Skin epidermis (tissue), 12 donors: ENCODE data around the gene WWOX.

Source experiments
- H3K27ac ChIP-seq, 21 experiments: fragments of 200-600 bp; sonication (generic) in 11 of 21; one replicate each; pipeline ENCODE4 v1.5.0; 2020; ENCODE audit warnings: mild to moderate bottlenecking in 3 of 21, inconsistent platforms in 2 of 21, moderate library complexity in 2 of 21
- H3K4me3 ChIP-seq, 7 experiments: fragments of 200-600 bp; sonication (generic) in 2 of 7; one replicate each; pipeline ENCODE4 v1.5.0; 2020; ENCODE audit warnings: inconsistent platforms in 2 of 7, mild to moderate bottlenecking in 2 of 7, moderate library complexity in 1 of 7

The WWOX gene

DNA sequence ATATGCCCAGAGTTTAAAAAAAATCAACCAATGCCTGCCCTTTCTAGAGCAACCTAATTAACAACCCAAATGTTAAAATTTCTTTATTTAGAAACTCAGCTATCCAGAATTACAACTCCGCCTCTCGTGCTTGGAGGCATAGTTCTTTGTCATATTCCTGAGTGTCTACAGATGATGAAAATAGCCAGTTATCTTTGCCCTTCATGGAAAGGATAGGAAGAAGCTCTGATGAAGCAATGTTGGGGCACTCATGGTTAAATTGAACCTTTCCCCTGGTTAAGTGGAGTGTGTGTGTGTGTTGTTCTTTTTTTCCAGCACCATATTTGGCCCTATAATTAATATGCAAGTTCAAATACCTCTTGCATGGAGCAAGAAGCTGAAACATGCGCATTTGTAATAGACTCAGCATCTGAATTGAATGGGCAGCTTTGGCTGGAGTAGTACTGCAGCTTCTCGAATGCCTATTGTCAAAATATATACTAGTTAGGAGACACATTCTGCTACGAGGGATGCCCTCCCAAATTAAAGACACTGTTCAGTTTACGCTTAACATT, 506.2 kb downstream of the WWOX start:
- Histone ChIP-seq H3K27ac (no peak overlapping the region), H3K4me3 (no peak overlapping the region)

DNA sequence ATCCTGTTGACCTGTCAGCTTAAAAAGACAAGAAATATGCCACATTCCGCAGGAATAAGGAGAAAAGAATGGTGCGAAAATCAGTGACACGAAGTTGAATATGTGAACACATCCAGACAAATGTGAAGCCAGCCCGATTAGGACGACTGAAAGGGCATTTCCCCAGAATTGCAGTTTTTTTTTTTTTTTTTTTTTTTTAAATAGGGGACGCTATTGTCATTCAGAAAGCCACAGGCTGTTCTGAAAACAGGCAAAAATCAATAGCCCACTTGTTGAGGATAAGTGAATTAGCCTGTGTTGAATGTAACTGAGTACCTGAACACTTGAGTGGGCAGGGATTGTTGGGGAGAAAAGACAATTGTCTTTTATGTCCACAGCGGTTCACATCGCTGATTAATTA, 507.1 kb downstream of the WWOX start:
- H3K27ac ChIP-seq, result no peak overlapping the region
- H3K4me3 ChIP-seq, result no peak overlapping the region

GRCh38 chr16:78607022-78607421, 507.6 kb downstream of the WWOX start:
- no peak overlapping the region for H3K27ac ChIP-seq
- H3K4me3 ChIP-seq, result no peak overlapping the region

GRCh38 chr16:78607465-78607864, 508.0 kb downstream of the WWOX start:
- no peak overlapping the region for H3K27ac ChIP-seq

DNA sequence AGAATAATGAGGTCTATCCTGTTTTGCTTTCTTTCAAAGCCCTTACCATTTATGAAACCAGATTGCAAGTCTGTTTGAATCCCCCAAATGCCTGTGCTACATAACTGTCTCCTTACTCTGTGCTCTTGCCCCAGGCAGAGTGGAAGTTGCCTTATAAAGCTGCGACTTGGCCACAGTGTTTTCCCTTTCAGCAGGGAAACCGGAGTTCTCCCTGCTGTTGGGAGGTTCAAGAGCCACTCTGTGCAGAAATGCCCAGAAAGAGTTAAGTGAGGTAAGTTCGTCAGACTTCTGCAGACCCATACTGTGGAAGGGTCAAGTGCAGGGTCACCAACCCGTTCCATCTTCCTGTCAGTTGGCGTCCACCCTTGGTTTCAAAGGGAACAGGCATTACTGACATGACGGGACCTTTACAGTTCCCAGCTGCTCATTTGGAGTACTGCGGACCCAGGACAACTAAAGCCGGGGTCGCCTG, 508.9 kb downstream of the WWOX start:
- Histone ChIP-seq H3K4me3 (no peak overlapping the region), H3K27ac (no peak overlapping the region)

More at GRCh38 chr16:78607465-78607864, 508.0 kb downstream of the WWOX start:
- no peak overlapping the region for H3K4me3 ChIP-seq

DNA sequence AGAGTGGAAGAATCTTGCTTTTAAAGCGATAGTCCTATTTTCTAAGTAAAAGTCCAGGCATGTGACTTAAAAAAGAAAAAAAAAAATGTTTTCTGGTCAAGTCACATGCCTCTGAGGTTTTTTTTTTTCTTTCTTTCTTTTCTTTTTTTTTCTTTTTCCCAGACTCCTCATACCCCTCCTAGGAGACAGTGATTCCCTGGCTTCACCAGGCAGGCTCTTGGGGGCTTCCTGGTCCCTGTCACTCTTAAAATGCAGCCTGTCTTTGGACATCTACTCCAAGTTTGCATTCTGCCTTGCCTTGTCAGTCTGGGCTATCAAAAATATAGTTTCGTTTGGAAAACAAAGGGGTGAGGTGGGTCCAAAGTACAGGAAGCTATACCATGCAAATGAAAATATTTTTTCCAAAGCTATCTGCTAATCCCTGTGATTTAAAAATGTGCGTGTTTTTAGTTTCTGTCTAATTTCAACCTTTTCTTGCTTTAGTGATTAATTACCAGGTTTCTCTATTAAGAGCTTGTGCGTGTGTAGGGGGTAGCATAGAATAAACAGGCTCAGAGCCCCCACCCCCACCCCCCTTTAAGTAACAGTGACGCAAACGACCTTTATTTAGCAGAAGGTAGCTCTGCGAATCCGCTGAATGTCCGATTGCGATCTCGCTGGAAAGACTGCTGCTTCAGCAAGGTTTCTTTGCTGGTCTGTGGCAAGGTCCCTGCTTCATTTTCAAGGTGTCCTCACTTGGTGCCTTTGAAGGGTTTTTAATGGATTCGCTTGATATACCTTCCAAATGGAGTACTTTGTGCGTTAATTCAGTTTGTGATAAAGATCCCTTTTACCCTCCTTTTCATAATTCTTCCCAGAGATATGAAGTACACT, 510.2 kb downstream of the WWOX start:
- H3K4me3 ChIP-seq, result no peak overlapping the region
- no peak overlapping the region for H3K27ac ChIP-seq

GRCh38 chr16:78611318-78611717, 511.9 kb downstream of the WWOX start:
- H3K27ac ChIP-seq, result no peak overlapping the region

DNA sequence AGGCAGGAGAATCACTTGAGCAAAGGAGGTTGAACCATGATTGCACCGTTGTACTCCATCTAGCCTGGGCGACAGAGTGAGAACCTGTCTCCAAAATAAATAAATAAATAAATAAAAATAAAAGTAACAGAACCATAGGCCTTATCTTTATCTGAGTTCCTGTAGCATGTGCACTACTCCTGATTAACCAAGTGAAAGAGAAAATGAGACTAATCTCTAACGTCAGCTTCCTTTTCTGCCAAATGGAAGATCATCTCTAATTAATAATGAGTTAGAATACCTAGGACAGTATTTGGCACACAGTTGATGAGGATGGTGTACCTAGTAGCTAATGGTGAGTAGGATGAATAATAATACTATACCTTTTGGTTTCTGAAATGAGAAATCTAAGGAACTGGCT, 520.4 kb downstream of the WWOX start:
- no peak overlapping the region for H3K27ac ChIP-seq
- no peak overlapping the region for H3K4me3 ChIP-seq

More at GRCh38 chr16:78611318-78611717, 511.9 kb downstream of the WWOX start:
- H3K4me3 ChIP-seq, result no peak overlapping the region

DNA sequence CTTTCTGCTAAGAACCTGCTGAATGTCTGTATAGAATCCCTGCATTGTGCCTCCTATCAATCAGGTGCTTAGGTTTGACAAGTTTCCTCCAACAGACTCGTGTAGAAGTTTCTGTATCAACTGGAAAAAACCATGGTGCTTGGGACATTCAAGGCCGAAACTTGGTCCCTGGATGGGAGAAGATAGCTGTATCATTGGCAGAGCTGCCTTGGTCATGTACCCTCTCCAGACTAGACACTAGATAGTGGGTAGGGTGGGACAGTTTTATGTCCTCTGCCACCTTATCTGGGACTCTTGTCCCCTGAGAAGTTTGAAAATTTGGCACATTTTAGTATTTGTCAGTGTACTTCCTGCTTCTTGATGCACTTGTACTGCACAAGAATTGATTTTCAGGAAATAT, 520.8 kb downstream of the WWOX start:
- no peak overlapping the region for H3K27ac ChIP-seq
- H3K4me3 ChIP-seq, result no peak overlapping the region

DNA sequence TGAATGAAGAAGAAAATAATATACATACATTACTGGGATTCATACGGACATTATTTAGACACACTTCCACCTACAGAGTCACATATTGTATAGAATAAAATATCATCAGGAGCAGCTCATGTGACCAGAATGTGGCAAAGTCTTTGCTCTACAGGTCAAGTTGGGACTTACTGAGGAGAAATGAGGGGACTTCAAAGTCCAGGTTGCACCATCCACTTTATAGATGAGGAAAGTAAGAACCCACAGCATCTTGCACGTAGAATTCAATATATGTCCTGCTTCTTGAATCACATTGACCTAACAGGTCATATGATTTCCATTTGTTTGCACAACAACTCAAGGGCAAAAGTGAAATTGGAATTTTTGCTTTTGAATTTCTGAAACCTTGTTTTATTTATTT, 524.3 kb downstream of the WWOX start:
- H3K27ac ChIP-seq, result no peak overlapping the region
- no peak overlapping the region for H3K4me3 ChIP-seq

- Histone ChIP-seq H3K27ac (no peak overlapping the region), H3K4me3 (no peak overlapping the region)
Measured at GRCh38 chr16:78624366-78624765, 524.9 kb downstream of the WWOX start.

GRCh38 chr16:78628461-78629045, 529.1 kb downstream of the WWOX start:
- Histone ChIP-seq H3K4me3 (no peak overlapping the region), H3K27ac (peak overlapping the region in 2 of 21 experiments; percentile 8 to 32)

DNA sequence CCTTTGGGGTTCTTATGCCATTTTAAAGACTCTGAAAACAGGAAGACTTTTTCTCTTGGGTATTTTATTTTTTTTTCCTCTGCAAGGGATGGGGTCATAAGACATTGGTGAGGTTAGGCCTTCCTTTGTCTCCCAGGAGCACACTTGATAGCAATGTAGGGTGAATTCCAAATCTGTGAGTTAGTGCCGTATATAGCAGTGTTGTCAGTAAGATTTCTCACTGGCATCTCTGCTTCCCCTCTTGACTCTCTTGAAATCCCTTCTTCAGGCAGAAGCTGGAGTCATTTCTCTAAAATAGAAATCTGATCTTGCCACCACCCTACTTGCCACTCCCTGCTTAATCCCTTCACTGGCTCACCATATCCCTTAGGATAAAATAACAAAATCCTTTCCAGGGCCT, 529.7 kb downstream of the WWOX start:
- H3K27ac ChIP-seq, result peak overlapping the region in 1 of 21 experiments; percentile 32

DNA sequence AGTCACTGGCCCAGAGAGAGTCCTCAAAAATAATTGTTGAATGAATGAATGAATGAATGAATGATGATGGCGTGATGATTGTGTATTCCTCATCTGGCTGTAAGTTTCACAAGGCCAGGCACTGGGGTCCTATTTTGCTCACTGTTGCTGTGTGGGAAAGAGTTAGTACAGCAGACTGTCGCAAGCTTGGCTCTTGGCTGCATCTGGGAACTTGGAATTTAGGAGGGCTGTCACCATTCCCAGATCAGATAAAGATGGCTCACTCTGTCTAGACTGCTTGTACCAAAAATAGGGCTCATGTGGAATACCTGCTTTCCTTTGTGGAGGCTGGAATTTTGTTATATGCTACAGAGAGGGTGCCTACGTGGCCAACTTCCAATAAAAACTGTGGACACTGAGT, 530.6 kb downstream of the WWOX start:
- H3K27ac ChIP-seq, result no peak overlapping the region
- no peak overlapping the region for H3K4me3 ChIP-seq

More for the DNA sequence above, 529.7 kb downstream of the WWOX start:
- H3K4me3 ChIP-seq, result no peak overlapping the region

DNA sequence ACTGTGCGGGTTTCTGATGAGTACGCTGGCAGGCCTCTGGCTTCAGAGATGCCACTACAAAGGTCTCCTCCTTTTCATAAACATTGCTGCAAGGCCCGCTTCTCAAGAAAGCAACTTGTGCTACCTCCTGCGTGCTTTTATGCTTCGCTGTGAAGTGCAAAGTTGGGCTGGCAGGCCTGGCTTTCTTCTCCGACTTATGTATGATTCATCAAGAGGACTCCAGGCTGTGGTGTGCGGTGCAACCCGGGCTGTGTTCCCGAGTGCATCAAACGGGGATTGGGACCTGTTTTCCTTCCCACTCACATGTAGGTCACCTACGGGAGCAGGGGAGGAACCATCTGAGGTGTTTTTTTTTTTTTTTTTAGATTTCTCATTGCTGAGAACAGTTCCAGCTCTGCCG, 534.1 kb downstream of the WWOX start:
- H3K4me3 ChIP-seq, result no peak overlapping the region

GRCh38 chr16:78635807-78636206, 536.4 kb downstream of the WWOX start:
- H3K4me3 ChIP-seq, result no peak overlapping the region
- no peak overlapping the region for H3K27ac ChIP-seq

More for the DNA sequence above, 534.1 kb downstream of the WWOX start:
- H3K27ac ChIP-seq, result no peak overlapping the region

- Histone ChIP-seq H3K27ac (no peak overlapping the region), H3K4me3 (no peak overlapping the region)
Measured at GRCh38 chr16:78638371-78638770, 538.9 kb downstream of the WWOX start.

DNA sequence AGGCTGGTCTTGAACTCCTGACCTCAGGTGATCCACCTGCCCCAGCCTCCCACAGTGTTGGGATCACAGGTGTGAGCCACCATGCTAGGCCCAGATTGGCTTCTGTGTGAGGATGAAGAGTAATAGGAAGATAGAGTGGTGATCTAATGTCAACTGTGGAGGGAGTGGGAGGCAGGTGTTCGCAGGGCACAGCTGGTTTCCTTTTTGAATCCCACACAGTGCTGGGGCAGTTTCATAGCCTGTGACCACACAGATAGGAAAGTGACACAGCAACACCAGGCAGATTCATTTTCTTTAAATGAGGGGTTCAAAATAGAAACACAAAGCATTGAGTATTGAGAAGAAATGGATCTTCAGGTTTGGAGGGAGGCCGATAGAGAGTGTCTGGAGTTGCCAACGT, 540.3 kb downstream of the WWOX start:
- Histone ChIP-seq H3K4me3 (no peak overlapping the region), H3K27ac (no peak overlapping the region)

DNA sequence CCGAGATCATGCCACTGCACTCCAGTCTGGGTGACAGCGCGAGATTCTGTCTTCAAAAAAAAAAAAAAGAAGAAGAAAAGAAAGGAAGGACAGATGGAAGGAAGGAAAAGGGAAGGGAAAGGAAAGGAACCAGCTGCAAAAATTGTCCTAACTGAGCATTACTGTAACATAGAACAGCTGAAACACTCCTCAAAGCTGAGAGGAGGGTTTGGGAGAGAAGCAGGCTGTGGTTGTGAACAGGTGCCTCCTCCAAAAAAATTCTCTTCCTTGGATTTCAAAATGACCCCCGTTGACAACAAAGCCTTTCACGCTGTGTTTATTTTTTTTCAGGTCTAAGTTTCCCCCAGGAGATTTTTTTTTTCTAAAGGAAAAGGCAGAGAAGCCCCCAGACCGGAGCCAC, 541.4 kb downstream of the WWOX start:
- Histone ChIP-seq H3K27ac (no peak overlapping the region), H3K4me3 (no peak overlapping the region)

DNA sequence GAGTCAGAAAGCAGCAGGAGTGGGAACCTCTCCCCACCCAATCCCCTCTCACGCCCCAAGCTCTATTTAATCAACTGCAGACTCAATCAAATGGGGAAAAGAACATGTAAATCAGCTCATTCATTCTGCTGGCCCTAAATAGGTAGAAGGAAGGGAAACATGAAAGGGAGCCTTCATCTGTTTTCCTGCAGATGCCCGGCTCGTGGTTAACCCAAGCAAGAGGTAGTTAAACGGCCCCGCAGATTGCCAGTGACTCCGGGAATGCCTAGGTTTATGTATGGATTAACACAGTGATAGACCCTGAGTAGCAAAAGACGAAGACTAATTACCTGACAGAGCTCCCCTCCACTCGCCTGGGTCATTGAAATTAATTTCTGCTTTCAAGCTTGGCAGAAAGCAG, 542.0 kb downstream of the WWOX start:
- no peak overlapping the region for H3K4me3 ChIP-seq

More for the DNA sequence above, 542.0 kb downstream of the WWOX start:
- H3K27ac ChIP-seq, result no peak overlapping the region
